Uterus (tissue), 4 donors: ENCODE data around the gene EPHB3. TPM values are rescaled to one million over a fixed set of nuclear protein-coding genes. Genes with fewer than 3 reads are reported as not detected.

Experiments used
- DNase-seq, 2 donors: peaks; one replicate each; pipeline ENCODE4 v3.0.0-alpha.2; 2019 to 2020
- H3K27ac ChIP-seq, 2 donors: fragments of 200-600 bp; sonication (generic); 1 replicate in 1 of 2; 2 replicates in 1 of 2; pipeline ENCODE4 v1.5.1; 2016 to 2018
- H3K27me3 ChIP-seq, 2 donors: fragments of 200-600 bp; sonication (generic); one replicate each; pipeline ENCODE4 v1.5.1; 2018 to 2019; ENCODE audit warnings: control low read depth in 1 of 2
- H3K36me3 ChIP-seq, 2 donors: fragments of 200-600 bp; sonication (generic); one replicate each; pipeline ENCODE4 v1.5.1; 2019; ENCODE audit warnings: control low read depth in 1 of 2
- H3K4me1 ChIP-seq, 2 donors: fragments of 200-600 bp; sonication (generic); one replicate each; pipeline ENCODE4 v1.5.1; 2018 to 2019; ENCODE audit warnings: control low read depth in 1 of 2
- H3K4me3 ChIP-seq, 2 donors: fragments of 200-600 bp; sonication (generic); 1 replicate in 1 of 2; 2 replicates in 1 of 2; pipeline ENCODE4 v1.5.1; 2018 to 2019; ENCODE audit warnings: mild to moderate bottlenecking in 1 of 2
- H3K9me3 ChIP-seq, 2 donors: fragments of 200-600 bp; sonication (generic); one replicate each; pipeline ENCODE4 v1.5.1; 2019; ENCODE audit warnings: control low read depth in 1 of 2
- CTCF ChIP-seq, 4 experiments: fragments of 200-600 bp in 2 of 4; fragments of 450-650 bp in 2 of 4; sonication (generic) in 2 of 4; IDR thresholded peaks; one replicate each; pipeline ENCODE4 v1.5.1; 2016 to 2019; ENCODE audit warnings: antibody characterized with exemption in 4 of 4, mild to moderate bottlenecking in 2 of 4, moderate library complexity in 1 of 4
- POLR2A ChIP-seq, 2 donors: fragments of 450-650 bp; IDR thresholded peaks; one replicate each; pipeline ENCODE4 v1.6.1; 2016; ENCODE audit warnings: antibody characterized with exemption in 2 of 2, mild to moderate bottlenecking in 1 of 2, moderate library complexity in 1 of 2
- intact Hi-C: fragments of 100-400 bp; cut with DNase I; formaldehyde crosslinking; loops from one replicate; pipeline ENCODE4 v1.15.1; 2023; ENCODE audit warnings: low total_unique reads
- total RNA-seq, 4 donors: library from RNA; depleted of rRNA in 3 of 4; stranded (reverse); fragments of >200 nt in 3 of 4; gene quantifications; one replicate each; pipeline versions ENCODE4 v1.1.0 to v1.2.4, GENCODE V29; 2014 to 2023
- donor health status: DM: yes; HTN: yes; CAD: no.

EPHB3 gene
- total RNA-seq, 4 donors from 2014 or later: 2.0 to 70.2 (median 19.7) TPM

DNA sequence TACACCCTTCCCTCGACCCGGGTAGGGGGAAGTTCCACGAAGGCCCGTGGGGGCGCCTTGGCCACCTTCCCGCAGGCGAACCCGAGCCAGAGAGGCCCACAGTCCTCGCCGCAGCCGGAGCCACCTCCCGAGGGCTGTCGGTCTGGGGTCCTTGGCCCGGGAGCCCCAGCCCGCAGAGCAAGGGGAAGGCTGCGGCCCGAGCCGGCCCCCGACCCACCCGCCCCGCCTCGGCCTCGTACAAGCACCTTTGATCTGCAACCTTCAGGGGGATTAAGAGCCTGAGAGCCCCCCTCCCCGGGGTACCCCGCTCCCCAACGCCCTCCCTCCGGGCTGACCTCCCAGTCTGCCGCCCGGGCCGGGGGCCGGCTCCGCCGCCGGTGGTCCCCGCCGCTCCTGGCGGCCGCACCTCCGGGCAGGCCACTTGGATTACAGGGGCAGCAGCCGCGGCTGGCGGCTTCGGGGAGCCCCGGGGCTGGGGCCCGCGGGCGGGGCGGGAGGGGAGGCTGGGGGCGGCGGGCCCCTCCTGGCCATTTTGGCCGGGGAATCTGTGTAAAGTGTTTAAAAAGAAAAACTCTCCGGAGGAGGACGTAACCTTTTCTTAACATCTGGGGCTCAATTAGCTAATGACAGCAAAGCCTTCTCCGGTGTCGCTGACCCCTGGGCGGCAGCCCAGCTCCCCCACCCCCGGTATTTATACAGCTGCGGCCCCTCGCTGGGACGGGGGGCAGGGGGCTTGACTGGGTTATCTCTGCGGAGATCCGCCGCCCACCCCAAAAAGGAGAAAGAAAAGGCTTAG is 40.2 kb downstream of the EPHB3 start:
- no peaks in the 10 kb centered on the region for H3K36me3 ChIP-seq
- H3K4me1 ChIP-seq: peaks cover 4 to 16% of the 10 kb centered on the region in 2 donors
- peak overlapping the region; percentile 61 to 74 for H3K27ac ChIP-seq
- intact Hi-C loops: no loop called here
- H3K9me3 ChIP-seq: no peaks in the 10 kb centered on the region
- H3K4me3 ChIP-seq: peak overlapping the region in 1 of 2 donors; percentile 7
- H3K27me3 ChIP-seq: no peaks in the 10 kb centered on the region
- no peak for TF ChIP-seq POLR2A (IDR thresholded peaks at IDR 0.05)
- TF ChIP-seq CTCF (IDR thresholded peaks at IDR 0.05): no peak
- DNase-seq: no peak

DNA sequence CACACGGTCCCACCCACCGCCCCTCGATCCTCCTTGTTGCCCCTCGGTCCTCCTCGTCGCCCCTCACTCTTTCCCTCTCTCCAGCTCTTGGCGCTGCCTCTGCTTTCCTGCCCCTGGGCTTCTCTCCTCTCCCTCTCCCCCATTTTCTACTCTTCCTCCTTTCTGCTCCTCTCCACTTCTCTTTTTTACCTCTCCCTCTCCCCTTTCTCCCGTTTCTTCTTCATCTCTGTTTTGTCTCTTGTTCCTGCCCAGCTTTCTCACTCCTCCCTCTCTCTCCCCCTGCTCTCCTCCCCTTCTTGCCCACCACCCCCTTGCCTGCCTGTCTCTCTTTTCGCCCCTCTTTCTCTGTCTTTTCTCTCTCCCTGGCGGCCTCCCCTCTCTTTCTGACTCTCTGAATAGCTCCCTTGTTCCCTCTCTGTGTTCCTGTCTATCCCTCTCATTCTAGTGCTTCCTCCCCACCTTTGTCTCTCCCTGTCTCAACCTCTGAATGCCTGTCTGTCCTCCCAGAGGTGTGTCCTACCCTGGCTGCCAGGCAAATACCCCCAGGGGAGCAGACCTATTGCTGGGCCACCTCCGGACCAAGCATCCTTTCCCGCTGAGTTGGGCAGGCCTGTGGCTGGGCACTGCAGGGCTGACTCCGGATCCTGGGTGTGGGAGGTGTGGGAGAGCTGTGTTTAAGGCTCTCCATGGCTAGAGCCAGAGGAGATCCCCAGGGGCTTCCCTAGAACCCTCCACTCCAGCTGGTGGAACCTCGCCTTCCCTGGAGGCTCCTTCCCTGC is 41.0 kb downstream of the EPHB3 start:
- TF ChIP-seq CTCF (IDR thresholded peaks at IDR 0.05): no peak
- TF ChIP-seq POLR2A (IDR thresholded peaks at IDR 0.05): no peak
- Histone ChIP-seq H3K36me3 (no peaks in the 10 kb centered on the region), H3K27me3 (no peaks in the 10 kb centered on the region), H3K4me3 (peak overlapping the region in 1 of 2 donors; percentile 7), H3K27ac (peak overlapping the region; percentile 61 to 74), H3K9me3 (no peaks in the 10 kb centered on the region), H3K4me1 (peaks cover 4 to 16% of the 10 kb centered on the region in 2 donors)
- peak in 1 of 2 donors; percentile 49 for DNase-seq
- intact Hi-C loops: no loop called here

DNA sequence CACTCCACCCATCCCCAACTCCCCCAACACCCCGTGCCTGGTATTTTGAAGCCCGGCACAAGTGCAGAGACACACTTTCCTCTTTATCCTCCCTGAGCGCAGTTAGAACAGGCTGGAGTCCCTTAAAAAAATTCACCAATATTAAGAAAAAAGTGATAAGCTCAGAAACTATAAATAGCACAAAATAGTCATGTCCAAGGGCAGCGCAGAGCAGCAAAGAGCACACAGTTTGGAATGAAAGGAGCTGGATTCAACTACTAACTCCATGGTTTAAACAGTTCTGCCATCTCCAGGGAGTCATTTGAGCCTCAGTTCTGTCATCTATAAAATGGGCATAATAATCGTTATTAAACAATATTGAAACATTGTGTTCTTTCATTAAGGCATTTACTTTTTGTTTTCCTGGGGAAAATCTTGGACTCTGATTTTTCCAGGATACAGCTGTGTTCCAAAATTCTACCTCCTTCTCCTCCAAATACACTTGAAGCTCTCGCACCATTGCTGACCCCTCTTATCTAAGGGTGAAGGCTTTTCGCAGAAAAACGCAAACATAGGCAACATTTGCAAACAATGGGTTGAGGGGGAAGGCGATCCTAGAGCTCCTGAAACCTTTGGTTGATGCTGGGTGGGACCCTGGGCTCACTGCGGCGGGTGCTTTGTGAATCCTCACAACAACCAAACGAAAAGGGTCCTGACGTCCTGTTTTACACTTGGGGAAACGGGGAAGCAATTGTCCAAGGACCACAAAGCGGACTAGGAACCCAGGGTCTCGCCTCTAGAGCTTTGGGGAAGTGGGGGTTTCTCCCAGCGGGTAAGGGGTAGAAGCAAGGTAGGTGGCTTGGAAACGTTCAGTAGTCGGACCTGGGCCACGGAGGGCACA is 41.8 kb downstream of the EPHB3 start:
- no peaks in the 10 kb centered on the region for H3K36me3 ChIP-seq
- no peaks in the 10 kb centered on the region for H3K9me3 ChIP-seq
- peaks cover 4 to 16% of the 10 kb centered on the region in 2 donors for H3K4me1 ChIP-seq
- H3K27ac ChIP-seq: peak overlapping the region; percentile 61 to 74
- intact Hi-C loops: no loop called here
- TF ChIP-seq CTCF (IDR thresholded peaks at IDR 0.05) (no peak), POLR2A (IDR thresholded peaks at IDR 0.05) (no peak)
- no peak for DNase-seq
- peak overlapping the region; percentile 19 to 36 for H3K4me3 ChIP-seq
- H3K27me3 ChIP-seq: no peaks in the 10 kb centered on the region

DNA sequence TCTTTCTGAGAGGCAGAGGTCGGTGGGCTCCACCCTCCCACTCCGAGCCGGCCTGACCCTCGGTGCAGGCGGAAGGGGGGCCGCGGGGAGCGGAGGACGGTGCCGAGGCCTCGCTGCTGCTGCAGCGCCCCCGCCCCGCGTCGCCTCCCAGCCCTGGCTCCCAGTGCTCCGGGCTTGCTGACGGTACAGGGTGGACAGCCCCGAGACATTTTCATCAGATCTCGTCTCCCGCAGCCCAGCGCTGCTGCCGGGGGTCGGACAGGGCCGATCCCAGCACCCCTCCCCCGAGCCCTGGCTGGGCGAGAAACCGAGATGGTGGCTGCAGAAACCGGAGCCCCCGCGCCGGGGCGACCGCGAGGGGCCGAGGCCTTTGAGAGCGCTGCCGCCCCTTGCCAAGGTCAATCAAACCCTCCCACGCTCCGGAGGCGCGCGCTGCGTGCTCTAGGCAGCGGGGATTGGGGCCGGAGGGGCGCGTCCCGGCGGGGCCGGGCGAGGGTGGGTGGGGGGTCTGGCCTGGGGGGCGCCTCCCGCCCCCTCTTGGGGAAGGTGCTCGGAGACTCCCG is 42.5 kb downstream of the EPHB3 start:
- no peak for TF ChIP-seq CTCF (IDR thresholded peaks at IDR 0.05)
- no peak for TF ChIP-seq POLR2A (IDR thresholded peaks at IDR 0.05)
- Histone ChIP-seq H3K9me3 (no peaks in the 10 kb centered on the region), H3K27ac (peak overlapping the region; percentile 61 to 74), H3K27me3 (no peaks in the 10 kb centered on the region), H3K4me1 (peaks cover 4 to 16% of the 10 kb centered on the region in 2 donors), H3K36me3 (no peaks in the 10 kb centered on the region), H3K4me3 (peak overlapping the region; percentile 19 to 36)
- intact Hi-C loops: no loop called here
- DNase-seq: peak in 1 of 2 donors; percentile 59
